GM04504 (cell line): Measurements from ENCODE around the gene BAIAP3.

Experiments
- DNase-seq: peaks from one replicate; pipeline ENCODE4 v3.0.0-alpha.2; 2012; ENCODE audit warnings: low read depth

BAIAP3 gene

GRCh38 chr16:1334739-1335138, 1.3 kb downstream of the BAIAP3 start:
- no peak for DNase-seq

DNA sequence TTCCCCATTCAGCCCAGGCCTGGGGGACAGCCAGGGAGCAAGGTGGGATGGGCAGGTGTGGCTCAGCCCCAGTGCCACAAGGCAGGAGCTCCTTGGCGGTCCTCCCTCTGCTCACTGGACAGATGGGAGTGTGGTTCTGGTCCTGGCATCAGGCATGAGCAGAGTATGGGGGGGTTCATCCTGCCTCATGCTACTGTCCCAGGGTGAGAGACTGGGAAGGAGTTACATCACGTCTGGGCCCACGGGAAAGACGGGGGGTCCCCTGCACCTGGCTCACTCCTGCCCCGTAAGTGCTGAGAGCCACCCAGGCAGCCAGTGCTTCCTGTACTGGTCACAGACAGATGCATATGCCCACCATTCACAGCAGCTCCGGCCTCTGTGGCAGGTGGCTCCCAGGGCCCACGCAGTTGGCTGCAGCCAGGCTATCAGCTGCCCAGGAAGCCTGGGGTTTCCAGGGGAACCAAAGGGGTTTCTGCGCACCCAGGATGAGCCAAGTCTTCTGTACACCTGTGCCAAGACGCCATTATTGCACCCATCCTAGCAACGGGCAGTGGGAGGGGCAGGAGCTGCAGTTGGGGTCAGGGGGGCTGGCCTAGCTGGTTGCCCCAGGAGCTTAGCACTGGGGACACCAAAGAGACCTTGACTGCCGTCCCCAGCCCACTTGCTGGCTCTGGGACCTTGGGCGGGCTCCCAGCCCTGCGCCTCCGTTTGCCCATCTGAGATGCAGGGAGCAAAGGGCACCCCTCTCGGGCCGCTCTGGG, 1.9 kb downstream of the BAIAP3 start:
- no peak for DNase-seq

- no peak for DNase-seq
These were observed 2.6 kb downstream of the BAIAP3 start for GRCh38 chr16:1335996-1336395.

DNA sequence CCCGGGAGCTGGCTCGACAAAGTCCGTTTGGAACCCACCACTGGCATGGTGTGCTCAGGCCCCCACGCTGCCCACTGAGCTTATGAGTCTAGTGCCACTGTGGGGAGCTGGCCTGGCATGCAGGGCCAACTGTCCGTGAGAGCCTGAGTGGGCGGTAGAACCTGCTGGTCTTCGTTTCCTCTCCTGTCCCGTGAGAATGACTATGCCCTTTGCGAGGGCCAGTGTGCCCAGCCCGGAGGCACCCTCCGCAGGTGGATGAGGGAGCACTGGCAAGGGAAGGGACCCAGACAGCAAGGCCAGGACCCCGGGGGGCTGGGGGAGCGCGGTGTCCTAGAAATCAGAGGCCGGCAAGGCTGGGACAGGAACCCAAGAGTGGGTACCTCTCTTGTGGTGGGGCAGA, 3.2 kb downstream of the BAIAP3 start:
- no peak for DNase-seq

DNA sequence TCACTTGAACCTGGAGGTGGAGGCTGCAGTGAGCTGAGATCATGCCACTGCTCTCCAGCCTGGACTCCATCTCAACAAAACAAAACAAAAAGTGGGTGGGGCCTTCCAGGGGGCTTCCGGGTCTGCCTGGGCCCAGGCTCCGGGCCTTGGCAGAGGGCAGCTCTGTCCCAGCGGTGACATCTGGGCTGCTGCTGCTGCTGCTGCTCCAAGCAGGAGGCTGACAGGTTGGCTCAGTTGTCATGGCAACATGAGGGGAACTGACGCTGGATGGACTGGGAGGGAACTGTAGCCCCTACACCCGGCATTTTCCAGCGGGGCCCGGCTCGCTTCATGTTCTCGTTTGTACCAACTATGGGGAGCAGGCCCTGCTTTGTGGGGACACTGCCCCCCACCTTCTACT, 4.0 kb downstream of the BAIAP3 start:
- no peak for DNase-seq

DNA sequence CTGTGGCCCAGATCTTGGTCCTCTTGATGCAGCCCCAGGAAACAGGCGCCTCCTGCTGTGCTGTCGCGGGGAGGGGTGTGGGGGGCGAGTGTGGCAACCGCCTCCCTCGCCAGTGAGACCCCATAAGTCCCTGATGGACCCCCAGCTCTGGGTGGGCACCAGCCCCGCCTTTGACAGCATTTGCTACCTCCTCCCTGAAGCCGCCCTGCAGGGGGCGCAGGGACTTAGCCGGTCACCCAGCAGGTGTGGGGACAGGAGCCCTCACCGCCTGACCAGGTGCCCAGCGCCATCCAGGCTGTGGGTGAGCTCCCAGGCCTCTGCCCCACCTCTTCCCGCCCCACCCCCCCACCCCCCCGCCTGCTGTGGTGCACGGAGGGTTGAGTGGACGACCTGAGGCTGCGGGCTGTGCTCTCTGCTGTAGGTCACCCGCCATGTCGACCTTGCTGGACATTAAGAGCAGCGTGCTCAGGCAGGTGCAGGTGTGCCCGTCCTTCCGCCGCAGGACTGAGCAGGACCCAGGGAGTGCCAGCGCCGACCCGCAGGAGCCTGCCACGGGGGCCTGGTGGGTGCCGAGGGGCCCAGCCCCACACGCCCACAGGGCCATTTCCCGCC, 4.8 kb downstream of the BAIAP3 start:
- DNase-seq = no peak

GRCh38 chr16:1338855-1339675, 5.6 kb downstream of the BAIAP3 start:
- no peak for DNase-seq

GRCh38 chr16:1340730-1341494, 7.5 kb downstream of the BAIAP3 start:
- DNase-seq = no peak

DNA sequence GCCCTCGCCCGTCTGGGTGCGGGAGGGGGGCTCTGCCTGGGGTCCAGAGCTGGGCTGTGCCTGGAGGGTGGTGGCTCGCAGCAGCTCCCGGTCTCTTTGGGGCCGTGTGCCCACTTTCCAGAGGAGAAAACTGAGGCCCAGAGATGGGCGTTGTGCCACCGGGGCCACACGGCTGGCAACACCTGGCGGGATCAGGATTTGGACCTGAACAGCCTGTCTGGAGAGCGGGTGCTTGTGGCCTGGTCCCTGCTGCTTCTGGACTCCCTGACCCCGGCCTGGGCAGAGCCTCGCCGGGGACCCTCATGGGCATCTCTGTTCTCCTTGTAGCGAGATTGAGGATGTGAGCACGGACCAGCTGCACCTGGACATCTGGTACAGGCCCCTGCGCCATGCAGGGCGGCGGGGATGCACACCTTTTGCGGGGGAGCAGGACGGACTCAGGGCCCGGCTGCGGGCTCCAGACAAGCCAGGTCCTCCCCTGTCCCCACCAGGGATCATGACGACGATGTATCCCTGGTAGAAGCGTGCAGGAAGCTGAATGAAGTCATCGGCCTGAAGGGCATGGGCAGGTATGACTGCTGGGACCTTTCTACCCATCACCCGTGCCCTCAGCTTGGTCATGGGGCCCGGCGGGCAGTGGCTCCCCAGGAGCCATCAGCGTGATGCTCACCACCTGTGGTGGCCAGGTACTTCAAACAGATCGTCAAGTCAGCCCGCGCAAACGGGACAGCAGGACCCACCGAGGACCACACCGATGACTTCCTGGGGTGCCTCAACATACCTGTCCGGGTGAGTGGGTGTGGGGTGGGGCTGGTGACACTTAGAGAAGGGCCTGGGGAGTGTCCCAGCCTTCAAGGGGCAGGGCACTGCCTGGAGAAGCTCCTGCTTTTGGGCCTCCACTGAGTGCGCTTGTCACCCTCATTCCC, 8.3 kb downstream of the BAIAP3 start:
- DNase-seq = no peak

DNA sequence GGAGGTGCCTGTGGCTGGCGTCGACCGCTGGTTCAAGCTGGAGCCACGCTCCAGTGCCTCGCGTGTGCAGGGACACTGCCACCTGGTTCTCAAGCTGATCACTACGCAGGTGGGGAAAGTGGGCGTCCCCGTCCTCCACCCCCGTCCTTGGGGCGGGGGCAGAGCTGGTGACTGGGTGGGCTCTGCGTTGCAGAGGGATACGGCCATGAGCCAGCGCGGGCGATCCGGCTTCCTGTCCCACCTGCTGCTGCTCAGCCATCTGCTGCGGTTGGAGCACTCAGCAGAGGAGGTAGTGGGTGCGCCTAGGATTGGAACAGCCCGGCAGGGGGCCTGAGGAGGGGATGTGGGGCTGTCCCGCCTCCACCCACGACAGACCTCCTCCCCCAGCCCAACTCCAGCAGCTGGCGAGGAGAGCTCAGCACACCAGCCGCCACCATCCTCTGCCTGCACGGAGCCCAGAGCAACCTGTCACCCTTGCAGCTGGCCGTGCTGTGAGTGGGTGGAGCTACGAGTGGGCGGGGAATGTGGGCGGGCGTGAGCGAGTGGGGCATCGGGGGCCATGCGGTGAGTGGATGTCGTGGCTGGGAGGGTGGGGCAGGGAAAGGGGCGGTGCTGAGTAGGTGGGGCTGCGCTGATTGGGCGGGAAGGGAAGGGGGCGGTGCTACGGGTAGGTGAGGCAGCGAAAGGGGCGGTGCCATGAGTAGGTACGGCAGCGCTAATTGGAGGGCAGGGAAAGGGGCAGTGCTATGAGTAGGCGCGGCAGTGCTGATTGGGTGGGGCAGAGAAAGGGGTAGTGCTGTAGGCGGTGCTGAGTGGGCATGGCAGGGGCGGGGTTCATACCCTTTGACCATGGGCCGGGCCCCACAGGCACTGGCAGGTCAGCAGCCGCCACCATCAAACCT, 9.3 kb downstream of the BAIAP3 start:
- peak; percentile 55 for DNase-seq

GRCh38 chr16:1343428-1344242, 10.2 kb downstream of the BAIAP3 start:
- no peak for DNase-seq

DNA sequence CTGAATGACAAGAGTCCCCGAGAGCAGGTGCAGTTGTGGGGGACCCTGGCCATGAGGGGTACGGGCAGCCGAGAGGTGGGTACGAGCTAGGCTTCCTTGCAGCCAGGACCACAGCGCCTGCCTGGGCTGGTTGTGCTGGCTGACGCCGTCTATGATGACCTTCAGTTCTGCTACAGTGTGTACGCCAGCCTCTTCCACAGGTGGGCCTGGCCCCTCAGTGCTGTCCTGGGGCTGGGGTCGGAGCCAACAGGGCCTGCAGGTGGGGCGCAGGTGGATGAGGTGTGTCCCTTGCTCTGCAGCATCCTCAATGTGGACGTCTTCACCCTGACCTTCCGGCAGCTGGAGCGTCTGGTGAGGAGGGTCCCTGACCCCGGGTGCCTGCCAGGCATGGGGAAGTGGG, 11.1 kb downstream of the BAIAP3 start:
- no peak for DNase-seq

- no peak for DNase-seq
These were observed 11.6 kb downstream of the BAIAP3 start for GRCh38 chr16:1345087-1345486.

GRCh38 chr16:1345651-1346421, 12.4 kb downstream of the BAIAP3 start:
- DNase-seq = no peak

DNA sequence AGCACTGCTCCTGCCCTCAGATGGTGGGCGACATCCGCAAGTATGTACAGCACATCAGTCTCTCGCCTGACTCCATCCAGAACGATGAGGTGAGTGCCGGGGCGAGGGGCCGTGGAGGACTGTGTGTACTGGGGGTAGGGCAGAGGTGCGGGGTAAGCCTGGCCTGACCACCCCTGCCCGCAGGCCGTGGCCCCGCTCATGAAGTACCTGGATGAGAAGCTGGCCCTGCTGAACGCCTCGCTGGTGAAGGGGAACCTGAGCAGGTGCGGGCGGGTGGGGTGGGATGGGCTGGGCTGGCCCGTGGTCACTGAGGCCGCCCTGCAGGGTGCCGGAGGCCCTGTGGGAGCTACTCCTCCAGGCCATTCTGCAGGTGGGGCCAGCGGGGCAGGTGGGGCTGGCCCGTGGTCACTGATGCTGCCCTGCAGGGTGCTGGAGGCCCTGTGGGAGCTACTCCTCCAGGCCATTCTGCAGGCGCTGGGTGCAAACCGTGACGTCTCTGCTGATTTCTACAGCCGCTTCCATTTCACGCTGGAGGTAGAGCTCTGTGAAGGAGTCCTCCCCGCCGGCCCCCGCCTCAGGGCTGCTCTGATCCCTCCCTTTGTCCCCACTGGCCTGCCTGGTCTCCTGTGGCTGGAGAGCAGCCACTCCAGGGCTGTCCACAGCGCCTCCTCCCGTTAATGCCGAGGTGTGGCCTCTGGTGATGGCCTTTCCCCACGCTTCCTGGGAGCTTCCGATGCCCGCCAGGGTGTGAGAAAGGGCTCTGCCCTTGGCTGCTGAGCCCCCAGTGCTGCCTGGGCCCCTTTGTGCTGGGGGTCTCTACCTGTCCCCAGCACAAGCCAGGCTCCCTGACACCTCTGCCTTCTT, 13.2 kb downstream of the BAIAP3 start:
- DNase-seq = no peak

DNA sequence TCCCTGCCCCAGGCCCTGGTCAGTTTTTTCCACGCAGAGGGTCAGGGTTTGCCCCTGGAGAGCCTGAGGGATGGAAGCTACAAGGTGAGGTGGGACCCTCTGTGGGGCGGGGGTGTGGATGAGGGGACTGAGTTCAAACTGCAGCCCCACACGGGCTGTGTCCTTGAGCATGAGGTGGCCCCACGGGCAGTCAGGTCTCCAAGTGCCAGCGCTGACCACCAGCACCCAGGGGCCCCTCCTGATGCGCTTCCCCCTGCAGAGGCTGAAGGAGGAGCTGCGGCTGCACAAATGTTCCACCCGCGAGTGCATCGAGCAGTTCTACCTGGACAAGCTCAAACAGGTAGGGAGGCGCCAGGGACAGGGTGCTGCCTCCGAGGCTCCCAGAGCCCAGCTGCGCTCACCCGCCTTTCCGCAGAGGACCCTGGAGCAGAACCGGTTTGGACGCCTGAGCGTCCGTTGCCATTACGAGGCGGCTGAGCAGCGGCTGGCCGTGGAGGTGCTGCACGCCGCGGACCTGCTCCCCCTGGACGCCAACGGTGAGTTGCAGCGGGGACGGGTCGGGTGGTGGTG, 13.9 kb downstream of the BAIAP3 start:
- DNase-seq = no peak

DNA sequence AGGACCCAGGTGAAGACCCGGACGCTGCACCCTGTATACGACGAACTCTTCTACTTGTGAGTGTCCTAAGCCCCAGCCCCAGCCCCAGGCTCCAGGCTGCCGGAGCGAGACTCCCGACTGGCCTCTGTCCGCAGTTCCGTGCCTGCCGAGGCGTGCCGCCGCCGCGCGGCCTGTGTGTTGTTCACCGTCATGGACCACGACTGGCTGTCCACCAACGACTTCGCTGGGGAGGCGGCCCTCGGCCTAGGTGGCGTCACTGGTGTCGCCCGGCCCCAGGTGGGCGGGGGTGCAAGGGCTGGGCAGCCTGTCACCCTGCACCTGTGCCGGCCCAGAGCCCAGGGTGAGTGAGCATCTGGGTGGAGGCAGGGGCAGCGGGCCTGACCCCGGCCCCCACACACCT, 14.5 kb downstream of the BAIAP3 start:
- DNase-seq = no peak
